Measurements from ENCODE around the gene WASHC3. TPM values are rescaled to one million over a fixed set of nuclear protein-coding genes. Genes with fewer than 3 reads are reported as not detected.

The WASHC3 gene
- total and polyA plus RNA-seq, 10 of the 15 experiments (the other 5 are each of a cell fraction or from before 2014, with no cell fraction given), result 18.8 to 106 (median 64.3) TPM

- peak; percentile 21 for TF ChIP-seq SKIL (IDR thresholded peaks at IDR 0.05; ENCODE audit: low read depth, poor library complexity, severe bottlenecking)
- no peak for TF ChIP-seq STAT1 (conservative IDR thresholded peaks at IDR 0.05)
- TF ChIP-seq ZBTB40 (IDR thresholded peaks at IDR 0.05; ENCODE audit: borderline replicate concordance), result no peak; the same call in 1 of the 2 replicates
- peak; percentile 42; the same call in 1 of the 2 replicates for TF ChIP-seq PAX5 (IDR thresholded peaks at IDR 0.05; ENCODE audit: borderline replicate concordance, low read depth, low read length)
- TF ChIP-seq TCF3 (IDR thresholded peaks at IDR 0.05; ENCODE audit: borderline replicate concordance, insufficient read depth, low read depth, low read length), result 0 out of 2 replicates have a peak, but pooled peaks have one; percentile 9
- no peak for TF ChIP-seq SUZ12 (IDR thresholded peaks at IDR 0.05; ENCODE audit: unreplicated experiment)
- 0 out of 2 replicates have a peak, but pooled peaks have one; percentile 7 for TF ChIP-seq ZNF207 (IDR thresholded peaks at IDR 0.05; ENCODE audit: borderline replicate concordance)
- peak; percentile 95 for TF ChIP-seq MLLT1 (IDR thresholded peaks at IDR 0.05)
- 0 out of 2 replicates have a peak, but pooled peaks have one; percentile 43 for TF ChIP-seq CBX5 (IDR thresholded peaks at IDR 0.05; ENCODE audit: low read depth)
- no peak for TF ChIP-seq LARP7 (IDR thresholded peaks at IDR 0.05)
- peak in 1 of 2 experiments; percentile 54; a peak in 1 of 4 replicates for TF ChIP-seq ETV6 (conservative IDR thresholded peaks at IDR 0.05 in 1 of 2, IDR thresholded peaks at IDR 0.05 in 1 of 2; ENCODE audit: borderline replicate concordance in 1 of 2, low read depth in 1 of 2)
- TF ChIP-seq SPI1 (IDR thresholded peaks at IDR 0.05; ENCODE audit: borderline replicate concordance, insufficient read depth, low read depth, low read length), result 0 out of 2 replicates have a peak, but pooled peaks have one; percentile 10
- TF ChIP-seq MEF2B (IDR thresholded peaks at IDR 0.05; ENCODE audit: partially characterized antibody, poor library complexity, severe bottlenecking), result peak; percentile 96
- 0 out of 2 replicates have a peak, but pooled peaks have one; percentile 54 for TF ChIP-seq NFIC (IDR thresholded peaks at IDR 0.05; ENCODE audit: low read depth, low read length)
- TF ChIP-seq PKNOX1 (IDR thresholded peaks at IDR 0.05), result no peak
- peak; percentile 54; the same call in 1 of the 2 replicates for TF ChIP-seq TBL1XR1 (IDR thresholded peaks at IDR 0.05; ENCODE audit: low read depth, low read length)
- TF ChIP-seq ZSCAN29 (IDR thresholded peaks at IDR 0.05), result no peak
- peak; percentile 80 for TF ChIP-seq RUNX3 (IDR thresholded peaks at IDR 0.05; ENCODE audit: low read length)
- TF ChIP-seq MXI1 (IDR thresholded peaks at IDR 0.05; ENCODE audit: low read depth, low read length), result peak; percentile 73
- TF ChIP-seq SIN3A (IDR thresholded peaks at IDR 0.05; ENCODE audit: low read depth, low read length), result peak; percentile 33; the same call in 1 of the 2 replicates
These were observed 51.4 kb downstream of the WASHC3 start (continued) for GRCh38 chr12:102010265-102010994.
